Ovary (tissue), 9 donors: ENCODE data around the gene KATNB1. TPM values are rescaled to one million over a fixed set of nuclear protein-coding genes. Genes with fewer than 3 reads are reported as not detected.

ENCODE experiments used
- DNase-seq, 5 donors: peaks; one replicate each; pipeline ENCODE4 v3.0.0-alpha.2; 2019 to 2020
- H3K27ac ChIP-seq, 2 donors: fragments of 200-600 bp; one replicate each; pipeline versions ENCODE4 v1.5.1 to v1.8.0; 2019 to 2022
- H3K27me3 ChIP-seq: fragments of 200-600 bp; one replicate; pipeline ENCODE4 v1.8.0; 2022
- H3K36me3 ChIP-seq: fragments of 200-600 bp; sonication (generic); one replicate; pipeline ENCODE4 v1.5.1; 2019
- H3K4me1 ChIP-seq: one replicate; pipeline ENCODE4 v1.8.1; 2013; ENCODE audit warnings: mild to moderate bottlenecking, moderate library complexity; ENCODE audit not compliant: insufficient read depth
- H3K4me3 ChIP-seq: fragments of 200-600 bp; sonication (generic); one replicate; pipeline ENCODE4 v1.5.1; 2017
- H3K9me3 ChIP-seq, 2 donors: fragments of 200-600 bp in 1 of 2; sonication (generic) in 1 of 2; one replicate each; pipeline versions ENCODE4 v1.5.1 to v1.8.1; 2013 to 2019; ENCODE audit warnings: mild to moderate bottlenecking in 1 of 2, moderate library complexity in 1 of 2
- CTCF ChIP-seq, 3 donors: fragments of 450-650 bp in 2 of 3; fragments of 200-600 bp in 1 of 3; IDR thresholded peaks; one replicate each; pipeline versions ENCODE4 v1.5.1 to v1.8.0; 2016 to 2022; ENCODE audit warnings: antibody characterized with exemption in 3 of 3, mild to moderate bottlenecking in 1 of 3
- EP300 ChIP-seq: sonication (generic); formaldehyde crosslinking; IDR thresholded peaks from one replicate; pipeline ENCODE4 v1.6.1; 2017; ENCODE audit warnings: antibody characterized with exemption
- POLR2A ChIP-seq: fragments of 450-650 bp; IDR thresholded peaks from one replicate; pipeline ENCODE4 v1.6.1; 2017; ENCODE audit warnings: antibody characterized with exemption, mild to moderate bottlenecking, moderate library complexity
- WGBS, 3 donors: extraction: QIAGEN DNeasy Blood & Tissue Kit in 1 of 3; methylation state at CpG; one replicate each; pipeline versions ENCODE4 v1.1.5 to v1.1.7; 2013 to 2017; 5-methylcytosine and 5-hydroxymethylcytosine counted together
- intact Hi-C, 4 donors: fragments of 100-400 bp; cut with DNase I; formaldehyde crosslinking; loops; one replicate each; pipeline versions ENCODE4 v1.11.0 to v1.15.1; 2022 to 2023
- polyA plus RNA-seq, 2 donors: library from polyadenylated mRNA; stranded (reverse); fragments of 200-250 nt in 1 of 2; fragments of 350-450 nt in 1 of 2; fragmentation: Illumina TruSeq in 1 of 2; extraction: RNeasy Lipid Tissue Mini Kit (QIAGEN cat#74804) in 1 of 2; gene quantifications; one replicate each; pipeline ENCODE4 v1.2.3, GENCODE V29; 2013 to 2014
- total RNA-seq, 7 donors: library from RNA; depleted of rRNA in 2 of 7; stranded (reverse); fragments of >200 nt in 2 of 7; fragmentation: NEBNext Ultra II Directional in 3 of 7; extraction: Animal tissue kit (Norgen Biotek cat#: 25700) in 3 of 7; gene quantifications; one replicate each; pipeline versions ENCODE4 v1.1.0 to v1.2.4, GENCODE V29; 2016 to 2023
- donor health status: DM: no; HTN: no; CAD: no; lungs with moderate emphysema.
- donor health status: DM: no; HTN: no; CAD: no.
- donor health status: Bipolar disorder and iron deficiency.
- donor health status: DM: yes; HTN: yes; CAD: no.
- donor health status: DM: no; HTN: no; CAD: no.
- donor health status: DM: yes; HTN: yes; CAD: no.

KATNB1 gene
- total and polyA plus RNA-seq, 9 donors, result 3.4 to 20.2 (median 12.5) TPM

- no peak overlapping the region for H3K27ac ChIP-seq
- intact Hi-C loops, result loop anchor here in 1 of 4 donors (10.0 kb wide), 1 partner anchor 797 kb away; the partner anchor contains the start of gene HERPUD1
- TF ChIP-seq EP300, result no peak
- no peak for TF ChIP-seq CTCF (IDR thresholded peaks at IDR 0.05)
- no peak for TF ChIP-seq POLR2A
- no peaks in the 10 kb centered on the region for H3K27me3 ChIP-seq
- 26 to 31% (median 28%) methylated on average over 2 of the region's 2 CpGs for WGBS, 3 donors
- DNase-seq, result no peak
- peaks cover 2% of the 10 kb centered on the region for H3K4me1 ChIP-seq
- no peaks in the 10 kb centered on the region for H3K9me3 ChIP-seq
- H3K4me3 ChIP-seq, result no peak overlapping the region
- no peaks in the 10 kb centered on the region for H3K36me3 ChIP-seq
Measured at GRCh38 chr16:57732037-57732436, 3.5 kb upstream of the KATNB1 start.

- H3K4me3 ChIP-seq, result no peak overlapping the region
- 53 to 74% (median 57%) methylated on average over 2 of the region's 2 CpGs for WGBS, 3 donors
- no peaks in the 10 kb centered on the region for H3K36me3 ChIP-seq
- intact Hi-C loops, result loop anchor here in 1 of 4 donors (10.0 kb wide), 1 partner anchor 798 kb away; the partner anchor contains the start of gene HERPUD1
- H3K27ac ChIP-seq, result no peak overlapping the region
- H3K4me1 ChIP-seq, result peaks cover 2% of the 10 kb centered on the region
- no peaks in the 10 kb centered on the region for H3K9me3 ChIP-seq
- TF ChIP-seq POLR2A (no peak), CTCF (IDR thresholded peaks at IDR 0.05) (no peak), EP300 (no peak)
- DNase-seq, result no peak
- no peaks in the 10 kb centered on the region for H3K27me3 ChIP-seq
Measured at GRCh38 chr16:57732714-57733113, 2.9 kb upstream of the KATNB1 start.

- H3K27ac ChIP-seq, result peak overlapping the region in 1 of 2 donors; percentile 74
- intact Hi-C loops, result loop anchor here in 1 of 4 donors (10.0 kb wide), 1 partner anchor 800 kb away; the partner anchor contains the start of gene HERPUD1
- H3K9me3 ChIP-seq, result no peaks in the 10 kb centered on the region
- 51 to 56% (median 51%) methylated on average over 19 to 20 of the region's 20 CpGs for WGBS, 3 donors
- DNase-seq, result peak in 1 of 5 donors; percentile 34
- H3K36me3 ChIP-seq, result no peaks in the 10 kb centered on the region
- peak overlapping the region; percentile 87 for H3K4me3 ChIP-seq
- peaks cover 2% of the 10 kb centered on the region for H3K4me1 ChIP-seq
- TF ChIP-seq POLR2A (no peak), CTCF (IDR thresholded peaks at IDR 0.05) (no peak), EP300 (no peak)
- no peaks in the 10 kb centered on the region for H3K27me3 ChIP-seq
Measured at GRCh38 chr16:57734308-57734924, 1.2 kb upstream of the KATNB1 start.

GRCh38 chr16:57734925-57735754 lies 430 bp upstream of the KATNB1 start:
- peak overlapping the region in 1 of 2 donors; percentile 74 for H3K27ac ChIP-seq
- peak overlapping the region; percentile 89 for H3K4me3 ChIP-seq
- no peaks in the 10 kb centered on the region for H3K9me3 ChIP-seq
- intact Hi-C loops, result loop anchor here in 1 of 4 donors (10.0 kb wide), 1 partner anchor 800 kb away; the partner anchor contains the start of gene HERPUD1
- H3K36me3 ChIP-seq, result no peaks in the 10 kb centered on the region
- DNase-seq, result peak; percentile 98 to 99 (median 98)
- no peak for TF ChIP-seq EP300
- peak; percentile 36 for TF ChIP-seq POLR2A
- H3K4me1 ChIP-seq, result peaks cover 2% of the 10 kb centered on the region
- WGBS, 3 donors, result 0 to 1% (median 1%) methylated on average over 41 to 45 of the region's 45 CpGs
- H3K27me3 ChIP-seq, result no peaks in the 10 kb centered on the region
